GM19351 (cell line): Measurements from ENCODE around the gene CCDC112.
"Not testable (repeated sequence)": the region's sequence is repeated elsewhere in the genome, so short reads cannot be mapped to it uniquely, and the experiment has no call there.

Experiments used
- ATAC-seq: cut with Tn5 transposase; IDR thresholded peaks from one replicate; pipeline ENCODE4 v1.9.1; 2021; ENCODE audit warnings: mild to moderate bottlenecking, moderate library complexity; ENCODE audit not compliant: unreplicated experiment

Gene CCDC112

GRCh38 chr5:115296124-115297022 is at the start of gene CCDC112:
Gene CCDC112 (minus strand): TSS chr5:115296654. CDS start chr5:115296543, 111 bp downstream.
- peak; percentile 80 for ATAC-seq

GRCh38 chr5:115345344-115345743 is 48.9 kb upstream of the CCDC112 start:
- ATAC-seq: no peak

GRCh38 chr5:115343855-115344254 is 47.4 kb upstream of the CCDC112 start:
- ATAC-seq: no peak

- ATAC-seq: no peak
Measured at GRCh38 chr5:115342590-115343377, 46.3 kb upstream of the CCDC112 start.

GRCh38 chr5:115341745-115342144 is 45.3 kb upstream of the CCDC112 start:
- no peak for ATAC-seq

- no peak for ATAC-seq
Measured at GRCh38 chr5:115338851-115339250, 42.4 kb upstream of the CCDC112 start.

- no peak for ATAC-seq
Measured at GRCh38 chr5:115337882-115338281, 41.4 kb upstream of the CCDC112 start.

- no peak for ATAC-seq
Measured at GRCh38 chr5:115336964-115337363, 40.5 kb upstream of the CCDC112 start.

GRCh38 chr5:115336201-115336720 is 39.8 kb upstream of the CCDC112 start:
- ATAC-seq: no peak

GRCh38 chr5:115335301-115335700 is 38.8 kb upstream of the CCDC112 start:
- ATAC-seq: no peak

- ATAC-seq: peak; percentile 40
Measured at GRCh38 chr5:115333164-115333563, 36.7 kb upstream of the CCDC112 start.

- no peak for ATAC-seq
Measured at GRCh38 chr5:115330830-115331229, 34.4 kb upstream of the CCDC112 start.

- peak; percentile 40 for ATAC-seq
Measured at GRCh38 chr5:115329475-115329874, 33.0 kb upstream of the CCDC112 start.

GRCh38 chr5:115328617-115329274 is 32.3 kb upstream of the CCDC112 start:
- ATAC-seq: not testable (repeated sequence)

- ATAC-seq: no peak
Measured at GRCh38 chr5:115325296-115325959, 29.0 kb upstream of the CCDC112 start.

GRCh38 chr5:115324021-115324420 is 27.6 kb upstream of the CCDC112 start:
- ATAC-seq: no peak

- ATAC-seq: no peak
Measured at GRCh38 chr5:115322729-115323128, 26.3 kb upstream of the CCDC112 start.

- no peak for ATAC-seq
Measured at GRCh38 chr5:115321309-115321708, 24.9 kb upstream of the CCDC112 start.

- no peak for ATAC-seq
Measured at GRCh38 chr5:115320515-115320914, 24.1 kb upstream of the CCDC112 start.

GRCh38 chr5:115320006-115320405 is 23.6 kb upstream of the CCDC112 start:
- no peak for ATAC-seq
